Endothelial cell of umbilical vein (primary cell): ENCODE data around the gene SLC38A2. TPM values are rescaled to one million over a fixed set of nuclear protein-coding genes. Genes with fewer than 3 reads are reported as not detected.

ENCODE experiments used
- BruUV-seq: library from RNA; stranded (reverse); fragments of 400-500 nt; replicated peaks from 2 replicates; lab custom pipeline; 2021; lab: Mats Ljungman, UMichigan
- CTCF ChIA-PET: fragments of 300-600, 350-600 bp; sonication (Branson Sonifier 250); formaldehyde crosslinking; loops from one replicate; lab custom pipeline; 2021; ENCODE audit warnings: antibody characterized with exemption, inconsistent platforms; lab: Charles Lee
- POLR2A ChIA-PET: fragments of 300-600, 350-600 bp; sonication (Branson Sonifier 250); formaldehyde crosslinking; loops from one replicate; lab custom pipeline; 2021; ENCODE audit warnings: antibody characterized with exemption, inconsistent platforms; lab: Charles Lee
- DNase-seq: peaks from one replicate; pipeline ENCODE4 v3.0.0-alpha.2; 2011; ENCODE audit warnings: low read depth, low spot score
- FAIRE-seq: peaks from 2 replicates; lab custom pipeline; 2011; peaks lifted over from hg19 to GRCh38; lab: Jason Lieb, UNC
- H2AFZ ChIP-seq: 2 replicates; pipeline ENCODE4 v1.6.0; 2012; ENCODE audit warnings: low read depth, low read length, control low read depth, inconsistent platforms
- H3K27ac ChIP-seq: 2 replicates; pipeline ENCODE4 v1.5.1; 2011; ENCODE audit warnings: low read depth, mild to moderate bottlenecking, control low read depth, low read length, moderate library complexity; ENCODE audit not compliant: insufficient read depth
- H3K27me3 ChIP-seq, 2 experiments: 2 replicates each; pipeline versions ENCODE4 v1.6.0 to v1.6.1; 2011; ENCODE audit warnings: low read length in 2 of 2, mixed read lengths in 1 of 2; ENCODE audit not compliant: control insufficient read depth in 2 of 2, insufficient read depth in 2 of 2
- H3K36me3 ChIP-seq, 2 experiments: 2 replicates in 1 of 2; 3 replicates in 1 of 2; pipeline ENCODE4 v1.5.1; 2011; ENCODE audit warnings: low read length in 2 of 2, mild to moderate bottlenecking in 1 of 2, moderate library complexity in 1 of 2; ENCODE audit not compliant: control insufficient read depth in 2 of 2, insufficient read depth in 2 of 2; ENCODE audit errors: extremely low read depth in 1 of 2
- H3K4me1 ChIP-seq: 3 replicates; pipeline ENCODE4 v1.5.1; 2011; ENCODE audit warnings: mild to moderate bottlenecking, low read length; ENCODE audit not compliant: control insufficient read depth, insufficient read depth; ENCODE audit errors: extremely low read depth
- H3K4me2 ChIP-seq: 2 replicates; pipeline ENCODE4 v1.6.1; 2011; ENCODE audit warnings: low read length, control low read depth, mixed read lengths; ENCODE audit not compliant: insufficient read depth
- H3K4me3 ChIP-seq, 3 experiments: fragments of 200-600 bp in 1 of 3; sonication (generic), shearing (Covaris generic) in 1 of 3; replicated peaks in 1 of 3; 2 replicates each; pipeline ENCODE4 v1.5.1; 2011 to 2016; ENCODE audit warnings: control low read depth in 3 of 3, low read length in 3 of 3, mild to moderate bottlenecking in 2 of 3, inconsistent platforms in 1 of 3, low read depth in 1 of 3, moderate library complexity in 1 of 3; ENCODE audit not compliant: insufficient read depth in 1 of 3
- H3K79me2 ChIP-seq: 2 replicates; pipeline ENCODE4 v1.6.0; 2012; ENCODE audit warnings: low read length, inconsistent platforms; ENCODE audit not compliant: control insufficient read depth, insufficient read depth
- H3K9ac ChIP-seq: replicated peaks from 2 replicates; pipeline ENCODE3; 2011; ENCODE audit warnings: low read length, control low read depth; ENCODE audit not compliant: insufficient read depth; ENCODE audit errors: extremely low read depth
- H3K9me1 ChIP-seq: replicated peaks from 3 replicates; pipeline ENCODE4 v1.6.0; 2011; ENCODE audit warnings: mild to moderate bottlenecking, low read length; ENCODE audit not compliant: control insufficient read depth, insufficient read depth; ENCODE audit errors: extremely low read depth
- H3K9me3 ChIP-seq: replicated peaks from 2 replicates; pipeline ENCODE4 v1.5.1; 2012; ENCODE audit warnings: low read length, inconsistent platforms; ENCODE audit not compliant: control insufficient read depth, insufficient read depth
- H4K20me1 ChIP-seq: replicated peaks from 2 replicates; pipeline ENCODE3; 2011; ENCODE audit warnings: mild to moderate bottlenecking, low read length; ENCODE audit not compliant: control insufficient read depth, insufficient read depth; ENCODE audit errors: extremely low read depth
- CTCF ChIP-seq, 2 donors: IDR thresholded peaks; 1 replicate in 1 of 2; 2 replicates in 1 of 2; pipeline ENCODE4 v1.5.1; 2011; ENCODE audit warnings: low read length in 2 of 2, mild to moderate bottlenecking in 2 of 2, moderate library complexity in 2 of 2, control low read depth in 1 of 2, inconsistent platforms in 1 of 2, low read depth in 1 of 2; ENCODE audit not compliant: insufficient read depth in 1 of 2; ENCODE audit errors: extremely low read depth in 1 of 2
- EZH2 ChIP-seq: IDR thresholded peaks from 2 replicates; pipeline ENCODE4 v1.6.1; 2012; ENCODE audit warnings: borderline replicate concordance, low read depth, mild to moderate bottlenecking, moderate library complexity, low read length, inconsistent platforms; ENCODE audit not compliant: severe bottlenecking
- MAX ChIP-seq: IDR thresholded peaks from 2 replicates; pipeline ENCODE4 v1.6.1; 2011; ENCODE audit not compliant: insufficient read depth, insufficient read length
- POLR2A ChIP-seq: IDR thresholded peaks from 2 replicates; pipeline ENCODE4 v1.6.1; 2012; ENCODE audit warnings: low read depth, mild to moderate bottlenecking, control low read depth, low read length
- POLR2AphosphoS5 ChIP-seq: IDR thresholded peaks from 2 replicates; pipeline ENCODE4 v1.6.1; 2012; ENCODE audit warnings: low read depth, mild to moderate bottlenecking, control low read depth, low read length, moderate library complexity; ENCODE audit not compliant: insufficient read depth
- dilution Hi-C: fragments of 300-500 bp; cut with MboI; formaldehyde crosslinking; loops from one replicate; pipeline ENCODE4 v1.15.0; 2019; ENCODE audit warnings: low sequenced_read_pairs; ENCODE audit not compliant: extremely low pct_ligation_motif_present
- intact Hi-C: fragments of 100-400 bp; cut with micrococcal nuclease; formaldehyde crosslinking; loops from one replicate; pipeline ENCODE4 v1.10.0; 2022
- polyA plus RNA-seq, 4 experiments: library from polyadenylated mRNA; depleted of rRNA in 3 of 4; stranded (reverse) in 3 of 4; unstranded in 1 of 4; fragments of >200 nt; gene quantifications; 2 replicates each; pipeline versions ENCODE4 v1.2.1 to v1.2.3, GENCODE V29; 2011 to 2012; ENCODE audit warnings: missing spikeins in 1 of 4
- total RNA-seq: library from RNA; stranded (reverse); gene quantifications from 2 replicates; pipeline ENCODE4 v1.2.3, GENCODE V29; 2021

The SLC38A2 gene
- total and polyA plus RNA-seq, 2 donors (not counting 3 experiments of a cell fraction or from before 2014, with no cell fraction given): 267 to 427 TPM

DNA sequence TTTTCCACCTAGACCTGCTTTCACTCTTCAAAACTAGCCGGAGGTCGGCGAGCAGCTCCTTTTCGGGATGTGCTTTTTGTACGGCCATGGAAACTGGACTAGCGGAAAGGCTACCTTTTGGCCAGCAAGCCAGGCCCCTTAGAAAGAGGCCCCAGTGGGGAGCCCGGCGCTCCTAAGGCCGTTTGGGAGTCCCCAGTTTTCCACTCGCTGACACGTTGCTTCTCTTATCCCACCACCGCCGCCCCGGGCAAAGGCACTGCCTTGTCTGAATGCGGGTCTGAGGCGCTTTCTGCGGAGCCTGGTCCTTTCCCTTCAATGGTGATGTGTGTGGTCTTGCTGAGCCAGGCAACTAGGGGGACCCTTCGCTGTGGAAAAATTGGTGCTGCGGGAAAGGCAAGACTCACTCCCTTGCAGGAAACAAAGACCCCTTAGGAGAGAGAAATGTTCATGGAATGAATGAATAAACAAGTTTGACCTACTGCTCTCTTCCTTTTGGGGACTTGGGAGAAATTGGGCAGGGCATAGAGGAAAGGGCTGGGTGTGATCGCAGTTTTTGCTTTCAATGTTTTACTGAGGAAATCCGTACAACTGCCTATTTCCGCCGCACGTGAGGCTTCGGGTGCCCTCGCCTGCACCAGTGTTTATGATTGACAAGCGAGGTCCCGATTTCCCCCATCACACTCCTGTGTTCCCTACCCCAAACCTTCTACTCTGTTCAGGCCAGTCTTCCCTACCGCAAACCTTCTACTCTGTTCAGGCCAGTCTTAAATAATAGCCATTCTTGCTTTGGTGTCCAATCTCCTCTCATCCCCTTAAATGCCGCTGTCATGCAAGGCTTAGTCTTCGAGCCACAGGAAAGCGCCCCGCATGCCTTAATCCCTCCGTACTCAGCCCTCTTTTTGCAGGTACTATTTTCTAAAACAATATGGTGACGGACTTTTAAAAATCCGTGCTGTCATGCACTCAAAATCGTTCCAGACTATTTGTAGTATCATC is 1.0 kb upstream of the SLC38A2 start:
- H3K27me3 ChIP-seq: no peaks in the 10 kb centered on the region
- POLR2A ChIA-PET: interaction anchor here (1.0 to 3.2 kb wide), 2 partner anchors 10 to 58 kb away, joined by 3 to 20 read pairs; no protein-coding TSS in a partner anchor
- DNase-seq: peak; percentile 80
- TF ChIP-seq POLR2AphosphoS5 (peak; percentile 36), EZH2 (no peak), MAX (no peak), CTCF (IDR thresholded peaks at IDR 0.05; ENCODE audit: extremely low read depth in 1 of 2, insufficient read depth in 1 of 2, low read depth in 1 of 2, low read length in 2 of 2) (peak in 1 of 2 donors; percentile 34), POLR2A (no peak)
- H4K20me1 ChIP-seq: peaks cover 13% of the 10 kb centered on the region
- H3K9ac ChIP-seq: peak overlapping the region; percentile 97
- intact Hi-C loops: loop anchor here (2.0 to 5.0 kb wide), 6 partner anchors 106 to 1444 kb away; partner anchors contain the start of genes HDAC7 and SLC38A1
- TSS peak; percentile 30 for BruUV-seq
- H3K4me1 ChIP-seq: peaks cover 19% of the 10 kb centered on the region
- peaks cover 43% of the 10 kb centered on the region for H3K79me2 ChIP-seq
- peak overlapping the region; percentile 96 for H3K27ac ChIP-seq
- peak overlapping the region; percentile 43 for H2AFZ ChIP-seq
- dilution Hi-C loops: no loop called here
- peak overlapping the region; percentile 96 for H3K4me2 ChIP-seq
- H3K9me3 ChIP-seq: no peaks in the 10 kb centered on the region
- FAIRE-seq: peak; percentile 78
- peak overlapping the region; percentile 72 to 91 (median 90) for H3K4me3 ChIP-seq
- no peaks in the 10 kb centered on the region for H3K9me1 ChIP-seq
- H3K36me3 ChIP-seq: peaks cover 12 to 25% of the 10 kb centered on the region in 2 experiments
- CTCF ChIA-PET: interaction anchor here (0.6 to 1.3 kb wide), 5 partner anchors 57 to 291 kb away, joined by 3 to 13 read pairs (median 3); no protein-coding TSS in a partner anchor
